HFFc6 (cell line): ENCODE results near the gene KPTN. TPM values are rescaled to one million over a fixed set of nuclear protein-coding genes. Genes with fewer than 3 reads are reported as not detected.

Experiments
- DNase-seq: peaks from one replicate; pipeline ENCODE4 v3.0.0-alpha.2; 2018
- H3K27ac Mint-ChIP-seq: 2 replicates; pipeline ENCODE4 v1.8.0; 2020; ENCODE audit warnings: mild to moderate bottlenecking, mixed read lengths
- H3K27me3 Mint-ChIP-seq: 2 replicates; pipeline ENCODE4 v1.8.0; 2021; ENCODE audit warnings: mild to moderate bottlenecking, moderate library complexity, mixed read lengths; ENCODE audit not compliant: insufficient read depth
- H3K36me3 Mint-ChIP-seq: 2 replicates; pipeline ENCODE4 v1.8.0; 2021; ENCODE audit warnings: low read depth, mixed read lengths
- H3K4me1 Mint-ChIP-seq: 2 replicates; pipeline ENCODE4 v1.8.0; 2020; ENCODE audit warnings: low read depth, mixed read lengths
- H3K4me3 Mint-ChIP-seq: 2 replicates; pipeline ENCODE4 v1.8.0; 2020; ENCODE audit warnings: mild to moderate bottlenecking, moderate library complexity, mixed read lengths
- H3K9me3 Mint-ChIP-seq: 2 replicates; pipeline ENCODE4 v1.8.0; 2020; ENCODE audit warnings: mild to moderate bottlenecking, mixed read lengths
- total RNA-seq, 6 experiments: library from RNA; stranded (reverse); fragmentation: NEBNext Ultra II Directional; extraction: Animal tissue kit (Norgen Biotek cat#: 25700); gene quantifications; 2 replicates in 1 of 6; 3 replicates in 5 of 6; pipeline ENCODE4 v1.2.3, GENCODE V29; 2021
- TF ChIP-seq, protein P1 (sequence below): fragments of 200-600 bp; sonication (generic); IDR thresholded peaks from 2 replicates; pipeline ENCODE4 v1.5.0; 2021; ENCODE audit warnings: antibody characterized with exemption, mild to moderate bottlenecking

KPTN gene
- total RNA-seq, 6 experiments from 2014 or later = 11.1 to 13.6 (median 12.4) TPM

DNA sequence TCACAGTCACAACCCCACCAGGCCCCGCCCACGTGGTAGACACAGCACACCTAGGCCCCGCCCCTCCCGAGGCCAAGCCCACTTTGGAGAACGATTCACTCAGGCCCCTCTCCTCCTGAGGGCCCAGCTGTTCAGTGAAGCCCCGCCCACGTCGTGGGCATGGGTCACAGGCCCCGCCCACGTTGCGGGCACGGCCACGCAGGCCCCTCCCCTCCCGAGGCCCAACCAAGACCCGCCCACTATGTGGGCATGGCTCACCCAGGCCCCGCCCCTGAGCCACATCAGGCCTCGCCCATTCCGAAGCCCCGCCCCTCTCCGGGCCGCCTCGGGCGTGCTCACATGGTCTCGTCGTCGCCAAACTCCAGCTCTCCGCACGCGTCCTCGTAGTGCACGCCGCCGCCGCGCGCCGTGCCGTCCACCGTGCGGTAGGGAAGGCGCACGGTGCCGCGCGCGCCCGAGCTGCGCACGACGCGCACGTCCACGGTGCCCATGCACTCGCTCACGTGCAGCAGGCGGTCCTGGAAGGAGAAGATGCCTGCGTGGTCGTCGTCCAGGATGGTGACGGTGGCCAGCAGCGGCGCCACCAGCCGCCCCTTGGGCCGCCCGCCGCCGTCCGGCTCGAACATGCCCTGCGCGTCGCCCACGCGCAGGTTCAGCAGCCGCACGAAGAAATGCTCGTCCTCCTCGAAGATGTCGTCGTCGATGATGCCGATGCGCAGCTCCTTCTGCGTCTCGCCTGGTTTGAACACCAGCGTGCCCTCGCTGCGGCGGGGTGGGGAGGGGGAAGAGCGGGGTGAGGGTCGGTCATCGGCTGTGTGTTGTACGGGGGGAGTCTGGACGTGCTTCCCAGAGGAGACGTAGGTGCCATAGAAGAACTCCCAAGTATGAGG lies 36.3 kb downstream of the KPTN start:
- H3K4me3 Mint-ChIP-seq = no peak overlapping the region
- no peaks in the 10 kb centered on the region; the same call in 1 of the 2 replicates for H3K9me3 Mint-ChIP-seq
- H3K27me3 Mint-ChIP-seq = peaks cover 54% of the 10 kb centered on the region
- TF ChIP-seq, protein P1, sequence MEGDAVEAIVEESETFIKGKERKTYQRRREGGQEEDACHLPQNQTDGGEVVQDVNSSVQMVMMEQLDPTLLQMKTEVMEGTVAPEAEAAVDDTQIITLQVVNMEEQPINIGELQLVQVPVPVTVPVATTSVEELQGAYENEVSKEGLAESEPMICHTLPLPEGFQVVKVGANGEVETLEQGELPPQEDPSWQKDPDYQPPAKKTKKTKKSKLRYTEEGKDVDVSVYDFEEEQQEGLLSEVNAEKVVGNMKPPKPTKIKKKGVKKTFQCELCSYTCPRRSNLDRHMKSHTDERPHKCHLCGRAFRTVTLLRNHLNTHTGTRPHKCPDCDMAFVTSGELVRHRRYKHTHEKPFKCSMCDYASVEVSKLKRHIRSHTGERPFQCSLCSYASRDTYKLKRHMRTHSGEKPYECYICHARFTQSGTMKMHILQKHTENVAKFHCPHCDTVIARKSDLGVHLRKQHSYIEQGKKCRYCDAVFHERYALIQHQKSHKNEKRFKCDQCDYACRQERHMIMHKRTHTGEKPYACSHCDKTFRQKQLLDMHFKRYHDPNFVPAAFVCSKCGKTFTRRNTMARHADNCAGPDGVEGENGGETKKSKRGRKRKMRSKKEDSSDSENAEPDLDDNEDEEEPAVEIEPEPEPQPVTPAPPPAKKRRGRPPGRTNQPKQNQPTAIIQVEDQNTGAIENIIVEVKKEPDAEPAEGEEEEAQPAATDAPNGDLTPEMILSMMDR = no peak
- DNase-seq = no peak
- H3K36me3 Mint-ChIP-seq = no peaks in the 10 kb centered on the region; the same call in 1 of the 2 replicates
- peaks cover 7% of the 10 kb centered on the region for H3K4me1 Mint-ChIP-seq
- no peak overlapping the region for H3K27ac Mint-ChIP-seq

DNA sequence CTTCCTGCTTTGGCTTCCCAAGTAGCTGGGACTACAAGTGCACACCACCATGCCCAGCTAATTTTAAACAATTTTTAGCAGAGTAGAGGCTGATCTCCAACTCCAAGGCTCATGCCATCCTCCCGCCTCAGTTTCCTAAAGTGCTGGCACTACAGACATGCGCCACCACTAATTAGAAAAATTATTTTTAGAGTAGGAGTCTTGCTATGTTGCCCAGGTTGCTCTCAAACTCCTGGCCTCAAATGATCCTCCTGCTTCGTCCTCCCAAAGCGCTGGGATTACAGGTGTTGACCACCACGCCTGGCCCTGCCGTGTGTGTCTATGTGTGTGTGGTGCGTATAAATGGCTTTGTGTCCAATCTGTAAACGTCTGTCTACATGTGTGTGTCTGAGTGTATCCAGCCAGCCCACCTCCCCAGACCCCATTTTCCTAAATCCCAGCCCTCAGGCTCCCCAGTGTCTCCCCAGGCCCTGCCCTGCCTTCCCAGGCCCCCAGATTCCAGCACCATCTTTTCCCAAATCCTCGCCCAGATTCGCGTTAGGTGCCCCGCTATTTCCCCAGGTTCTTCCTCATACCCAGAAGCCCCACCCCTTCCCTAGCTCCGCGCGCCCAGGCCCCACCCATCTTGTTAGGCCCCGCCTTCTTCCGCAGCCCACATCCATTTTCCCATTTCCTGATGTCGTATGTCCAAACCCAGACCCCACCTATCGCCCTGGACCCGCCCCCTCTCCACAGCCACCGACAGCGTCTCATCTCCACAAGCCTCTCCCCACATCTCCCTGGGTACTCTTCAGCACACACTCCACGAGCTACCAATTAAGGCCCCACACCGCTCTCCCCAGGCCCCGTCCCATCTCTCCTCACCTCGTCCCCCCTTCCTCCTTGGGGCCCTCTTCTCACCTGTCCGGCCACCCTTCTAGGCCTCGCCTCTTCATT lies 37.2 kb downstream of the KPTN start:
- Mint-ChIP-seq H3K36me3 (no peaks in the 10 kb centered on the region; the same call in 1 of the 2 replicates), H3K27ac (no peak overlapping the region), H3K4me1 (peaks cover 7% of the 10 kb centered on the region), H3K27me3 (peaks cover 59% of the 10 kb centered on the region), H3K4me3 (no peak overlapping the region), H3K9me3 (no peaks in the 10 kb centered on the region; the same call in 1 of the 2 replicates)
- TF ChIP-seq, protein P1 = no peak
- no peak for DNase-seq

DNA sequence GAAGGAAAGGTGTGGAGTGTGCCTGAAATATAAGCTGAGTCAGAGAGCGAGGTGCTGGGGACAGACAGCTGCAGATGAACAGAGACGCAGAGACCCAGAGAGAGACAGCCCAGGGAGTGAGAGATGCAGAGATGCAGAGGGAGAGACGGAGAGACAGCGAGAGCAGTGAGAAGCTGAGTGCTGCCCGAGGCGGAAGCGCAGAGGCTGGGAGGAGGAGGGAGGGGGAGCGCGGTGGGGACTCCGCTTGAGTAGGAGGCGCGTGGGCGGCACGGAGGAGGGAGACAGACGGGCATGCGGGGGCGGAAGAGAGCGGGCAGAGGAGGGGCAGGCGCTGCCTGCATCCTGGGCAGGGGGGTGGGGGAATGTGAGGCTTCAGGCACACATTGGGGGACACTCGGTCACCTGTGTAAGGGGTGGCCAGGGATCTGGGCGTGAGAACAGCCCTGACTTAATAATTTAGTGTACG lies 38.0 kb downstream of the KPTN start:
- Mint-ChIP-seq H3K4me1 (peaks cover 7% of the 10 kb centered on the region), H3K27ac (no peak overlapping the region), H3K4me3 (no peak overlapping the region), H3K9me3 (no peaks in the 10 kb centered on the region; the same call in 1 of the 2 replicates), H3K36me3 (no peaks in the 10 kb centered on the region; the same call in 1 of the 2 replicates), H3K27me3 (peaks cover 62% of the 10 kb centered on the region)
- DNase-seq = no peak
- TF ChIP-seq, protein P1 = no peak

DNA sequence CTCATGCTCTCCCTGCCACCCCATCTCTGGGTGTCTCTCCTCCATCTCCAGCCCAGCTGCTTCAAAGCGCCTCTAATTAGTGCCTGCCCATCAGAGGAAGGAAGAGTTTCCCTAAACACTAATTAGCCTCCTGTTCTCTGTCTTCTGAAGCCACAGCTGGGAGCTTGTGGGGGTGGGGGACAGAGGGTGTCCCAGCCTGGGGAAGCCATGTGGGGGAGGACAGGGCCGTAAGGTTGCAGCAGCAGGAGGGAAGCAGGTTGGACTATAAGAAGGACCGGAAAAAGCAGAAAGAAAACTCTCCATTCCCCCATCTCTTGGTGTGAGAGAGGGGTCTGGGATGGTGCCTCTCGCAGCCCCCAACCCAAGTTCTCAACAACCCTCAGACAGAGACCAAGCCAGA lies 38.5 kb downstream of the KPTN start:
- no peak overlapping the region for H3K27ac Mint-ChIP-seq
- no peak for DNase-seq
- H3K4me3 Mint-ChIP-seq = no peak overlapping the region
- TF ChIP-seq, protein P1 = no peak
- peaks cover 7% of the 10 kb centered on the region for H3K4me1 Mint-ChIP-seq
- H3K9me3 Mint-ChIP-seq = no peaks in the 10 kb centered on the region; the same call in 1 of the 2 replicates
- H3K36me3 Mint-ChIP-seq = no peaks in the 10 kb centered on the region; the same call in 1 of the 2 replicates
- peaks cover 62% of the 10 kb centered on the region for H3K27me3 Mint-ChIP-seq

DNA sequence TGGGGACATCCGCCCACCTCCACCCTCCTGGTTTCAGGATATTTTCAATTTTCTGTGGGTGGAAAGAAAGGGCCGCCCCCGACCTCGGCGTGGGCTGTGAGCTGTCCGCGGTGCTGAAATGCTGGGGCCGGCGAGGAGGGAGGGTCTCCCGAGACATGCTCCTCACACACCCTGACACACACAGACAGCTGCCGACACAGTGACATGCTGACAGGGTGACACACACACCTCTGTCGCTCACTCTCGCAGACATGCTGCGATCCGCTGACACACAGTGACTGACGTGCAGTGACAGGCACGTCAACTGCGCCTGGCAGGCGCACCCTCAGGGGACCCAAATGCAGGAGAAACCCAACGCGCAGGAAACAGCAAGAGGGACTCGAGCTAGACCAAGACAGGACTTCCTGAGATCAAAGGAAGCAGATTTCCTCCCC lies 39.6 kb downstream of the KPTN start:
- peaks cover 58% of the 10 kb centered on the region for H3K27me3 Mint-ChIP-seq
- H3K36me3 Mint-ChIP-seq = no peaks in the 10 kb centered on the region; the same call in 1 of the 2 replicates
- H3K9me3 Mint-ChIP-seq = no peaks in the 10 kb centered on the region; the same call in 1 of the 2 replicates
- DNase-seq = no peak
- TF ChIP-seq, protein P1 = no peak
- peaks cover 7% of the 10 kb centered on the region for H3K4me1 Mint-ChIP-seq
- no peak overlapping the region for H3K4me3 Mint-ChIP-seq
- H3K27ac Mint-ChIP-seq = no peak overlapping the region
